ENCODE results near the gene PSMB8.
"Not testable (repeated sequence)": the region's sequence is repeated elsewhere in the genome, so short reads cannot be mapped to it uniquely, and the experiment has no call there.

PSMB8 gene

DNA sequence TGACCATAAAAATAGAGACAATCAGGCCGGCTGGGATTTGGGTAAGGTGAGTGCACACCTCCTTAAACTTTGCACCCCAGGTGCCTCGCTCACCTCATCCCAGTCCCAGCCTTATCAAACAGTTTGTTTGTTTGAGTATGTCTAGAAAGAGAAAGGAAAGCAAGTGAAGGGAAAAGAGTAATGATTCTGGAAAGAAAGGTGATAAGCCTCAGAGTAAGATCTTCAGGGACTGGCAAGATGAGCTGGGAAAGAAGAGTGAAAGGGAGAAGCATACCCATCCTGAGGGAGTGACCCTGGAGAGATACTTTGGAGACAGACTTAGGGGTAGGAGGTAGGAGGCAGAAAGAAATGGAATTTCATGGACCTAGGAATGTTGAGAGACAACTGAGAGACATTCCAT is 7.0 kb downstream of the PSMB8 start:
- no peak for DNase-seq

GRCh38 chr6:32835167-32835893 is 8.5 kb downstream of the PSMB8 start:
- DNase-seq = no peak

- DNase-seq = no peak
Observed at GRCh38 chr6:32833664-32834063, 10.2 kb downstream of the PSMB8 start.

DNA sequence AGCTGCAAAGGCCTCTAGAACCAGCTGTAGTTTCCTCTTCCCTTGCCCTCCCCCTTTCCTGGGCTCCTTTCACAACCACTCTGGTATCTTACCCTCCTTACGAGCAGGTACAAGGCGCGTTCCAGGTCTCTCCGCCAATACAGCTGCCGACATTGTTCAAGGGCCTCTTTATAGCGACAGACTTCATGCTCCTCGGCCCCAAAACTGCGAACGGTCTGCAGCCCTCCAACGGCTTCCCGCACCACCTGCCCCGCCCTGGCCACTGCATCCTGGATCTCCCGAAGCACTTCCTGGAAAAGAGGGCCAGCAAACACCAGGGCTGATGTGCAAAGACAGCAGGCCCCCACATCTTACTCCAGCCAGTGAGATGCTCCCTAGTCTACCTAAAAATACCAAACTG is 11.3 kb downstream of the PSMB8 start:
- no peak for DNase-seq

DNA sequence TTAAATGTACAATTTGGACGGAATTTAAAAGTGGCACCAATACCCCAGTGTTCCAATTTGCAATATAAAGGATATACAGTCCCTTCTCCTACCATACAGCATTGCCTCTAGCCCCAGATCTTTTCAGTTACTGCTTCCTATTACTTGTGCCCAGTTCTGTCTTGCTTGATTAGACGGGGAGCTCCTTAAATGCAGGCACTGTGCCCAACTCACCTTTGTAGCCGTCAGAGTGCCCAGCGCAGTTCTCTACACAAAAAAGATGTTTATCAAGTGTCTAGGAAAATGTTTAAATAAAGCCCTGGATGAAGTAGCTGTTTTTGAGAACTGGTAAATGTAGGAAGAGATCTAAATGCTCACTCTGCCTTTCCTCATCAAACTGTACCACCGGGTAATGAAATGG is 12.9 kb downstream of the PSMB8 start:
- DNase-seq = peak; percentile 91

GRCh38 chr6:32830017-32830416 is 13.8 kb downstream of the PSMB8 start:
- DNase-seq = no peak

- no peak for DNase-seq
Observed at GRCh38 chr6:32829495-32829894, 14.4 kb downstream of the PSMB8 start.

GRCh38 chr6:32827025-32827424 is 16.8 kb downstream of the PSMB8 start:
- DNase-seq = no peak

DNA sequence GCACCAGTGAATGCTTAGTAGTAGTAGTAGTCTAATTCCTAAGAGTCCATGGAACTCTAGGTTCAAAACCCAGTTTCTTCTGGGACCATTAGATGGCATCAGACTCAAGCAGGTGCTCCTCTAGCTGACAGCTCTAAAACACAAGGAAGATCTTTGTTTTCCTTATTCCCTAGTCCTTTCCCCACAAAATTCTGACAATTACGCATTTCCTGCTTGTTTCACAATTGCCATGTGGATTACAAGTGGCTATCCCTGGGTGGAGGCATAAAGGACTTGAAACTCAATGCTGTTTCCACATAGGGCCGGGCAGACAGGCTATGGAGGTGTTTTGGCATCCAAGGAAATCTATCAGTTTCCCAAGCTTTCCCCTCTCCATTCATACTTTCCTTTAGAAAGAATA is 17.9 kb downstream of the PSMB8 start:
- DNase-seq = peak; percentile 6

DNA sequence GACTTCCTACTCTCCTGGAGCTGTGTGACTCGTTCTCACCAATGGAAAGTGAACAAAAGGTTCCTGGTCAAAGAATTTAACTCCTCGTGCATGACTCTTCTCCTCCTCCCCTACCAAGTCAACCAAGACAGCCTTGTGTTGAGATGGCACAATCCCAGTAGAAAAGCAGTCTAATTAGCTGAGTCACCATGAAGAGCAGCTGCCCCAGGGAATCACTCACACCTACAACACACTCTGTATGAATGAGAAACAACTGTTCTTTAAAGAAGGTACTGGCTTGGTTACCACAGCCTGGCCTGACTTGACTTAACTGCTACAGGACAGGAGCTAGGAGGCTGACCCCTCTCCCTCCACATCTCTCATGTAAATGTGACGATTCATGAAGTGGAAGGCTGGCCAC is 24.1 kb downstream of the PSMB8 start:
- no peak for DNase-seq

DNA sequence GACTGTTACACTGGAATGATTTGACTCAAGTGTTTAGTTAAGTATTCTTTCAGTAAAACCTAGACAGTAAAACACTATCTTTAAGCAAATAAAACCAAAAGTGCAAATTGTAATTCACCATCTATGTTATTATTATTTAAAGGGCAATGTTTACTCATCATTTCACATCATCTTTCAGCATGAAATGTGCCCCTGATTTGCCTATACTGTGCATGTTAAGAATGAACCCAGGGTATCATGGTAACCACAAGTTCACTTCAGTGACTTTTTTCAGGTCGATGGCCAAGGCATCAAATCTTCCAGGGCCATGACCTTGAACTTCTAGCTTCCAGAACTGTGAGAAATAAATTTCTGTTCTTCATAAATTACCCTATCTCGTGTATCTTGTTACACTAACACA is 25.0 kb downstream of the PSMB8 start:
- DNase-seq = no peak

- no peak for DNase-seq
Observed at GRCh38 chr6:32816746-32817204, 27.1 kb downstream of the PSMB8 start, which contains the start of gene HLA-DOB. TSS of gene HLA-DOB (minus strand) at chr6:32817002. CDS start at chr6:32816951, 51 bp downstream.

DNA sequence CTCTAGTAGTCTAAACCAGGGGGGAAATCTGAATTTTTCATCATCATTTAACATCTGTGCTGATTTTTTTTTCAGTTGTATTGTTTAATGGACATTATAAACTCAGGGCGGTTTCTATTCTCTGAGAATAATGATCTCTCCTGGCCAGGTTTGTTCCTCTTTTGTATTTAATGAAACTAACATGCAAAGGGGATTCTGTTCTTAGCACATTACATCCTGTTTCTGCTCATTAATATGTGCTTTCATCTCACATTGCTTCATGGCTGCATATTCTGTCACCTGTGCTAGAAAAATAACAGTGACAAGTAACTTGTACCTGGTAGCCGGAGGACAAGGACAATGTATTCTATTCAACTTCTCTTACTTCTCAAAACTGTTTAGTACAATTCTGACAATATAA is 27.9 kb downstream of the PSMB8 start:
- DNase-seq = no peak

GRCh38 chr6:32815115-32815514 is 28.7 kb downstream of the PSMB8 start:
- no peak for DNase-seq

DNA sequence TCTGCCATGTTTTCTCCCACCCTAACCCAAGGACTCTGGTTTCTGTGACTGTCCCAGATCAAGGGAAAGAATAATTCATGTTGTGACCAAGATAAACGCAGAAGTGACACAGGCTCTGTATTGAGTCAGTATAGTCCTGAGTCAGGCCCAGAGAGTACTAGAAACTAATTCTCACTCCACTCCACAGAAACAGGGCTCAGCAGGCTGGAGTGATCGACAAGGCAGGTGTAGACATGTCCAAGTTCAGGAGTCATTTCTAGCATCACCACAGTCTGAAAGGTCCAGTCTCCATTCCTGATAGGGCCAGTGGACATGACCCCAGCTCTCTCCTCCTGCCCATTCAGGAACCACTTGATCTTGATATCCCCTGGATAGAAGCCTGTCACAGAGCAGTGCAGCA is 29.7 kb downstream of the PSMB8 start:
- DNase-seq = no peak

DNA sequence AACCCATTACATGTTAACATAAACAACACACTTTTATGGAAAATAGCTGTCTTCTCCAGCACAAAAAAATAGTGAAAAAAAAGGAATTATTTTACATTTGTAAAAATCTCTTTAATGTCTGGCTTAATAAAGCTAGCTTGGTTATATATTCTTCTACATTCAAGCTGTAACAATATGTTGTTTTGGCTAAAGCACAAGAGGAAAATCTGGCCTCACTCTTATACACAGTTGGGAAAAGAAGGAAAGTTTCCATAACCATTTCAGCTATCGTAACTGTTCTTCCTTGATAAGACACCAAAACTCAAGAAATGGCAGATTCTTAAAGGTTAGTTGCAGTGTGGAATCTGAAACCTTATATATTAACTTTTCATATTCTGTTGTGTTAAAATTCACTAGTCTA is 34.7 kb downstream of the PSMB8 start:
- DNase-seq = no peak

- no peak for DNase-seq
Observed at GRCh38 chr6:32807020-32807580, 36.7 kb downstream of the PSMB8 start.

DNA sequence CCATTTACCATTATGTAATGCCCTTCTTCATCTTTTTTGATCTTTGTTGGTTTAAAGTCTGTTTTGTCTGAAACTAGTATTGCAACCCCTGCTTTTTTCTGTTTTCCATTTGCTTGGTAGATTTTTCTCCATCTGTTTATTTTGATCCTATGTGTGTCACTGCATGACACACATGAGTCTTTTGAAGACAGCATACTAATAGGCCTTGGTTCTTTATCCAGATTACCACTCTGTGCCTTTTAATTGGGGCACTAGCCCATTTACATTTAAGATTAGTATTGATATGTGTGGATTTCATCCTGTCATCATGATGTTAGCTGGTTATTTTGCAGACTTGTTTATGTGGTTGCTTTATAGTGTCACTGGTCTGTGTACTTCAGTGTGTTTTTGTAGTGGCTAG is 38.4 kb downstream of the PSMB8 start:
- DNase-seq = not testable (repeated sequence)

DNA sequence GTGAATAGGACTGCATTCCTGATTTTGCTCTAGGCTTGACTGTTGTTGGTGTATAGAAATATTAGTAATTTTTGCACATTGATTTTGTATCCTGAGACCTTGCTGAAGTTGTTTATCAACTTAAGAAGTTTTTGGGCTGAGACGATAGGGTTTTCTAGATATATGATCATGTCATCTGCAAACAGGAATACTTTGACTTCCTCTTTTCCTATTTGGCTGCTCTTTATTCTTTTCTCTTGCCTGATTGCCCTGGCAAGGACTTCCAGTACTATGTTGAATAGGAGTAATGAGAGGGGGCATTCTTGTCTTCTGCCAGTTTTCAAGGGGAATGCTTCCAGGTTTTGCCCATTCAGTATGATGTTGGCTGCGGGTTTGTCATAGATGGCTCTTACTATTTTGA is 40.4 kb downstream of the PSMB8 start:
- no peak for DNase-seq

DNA sequence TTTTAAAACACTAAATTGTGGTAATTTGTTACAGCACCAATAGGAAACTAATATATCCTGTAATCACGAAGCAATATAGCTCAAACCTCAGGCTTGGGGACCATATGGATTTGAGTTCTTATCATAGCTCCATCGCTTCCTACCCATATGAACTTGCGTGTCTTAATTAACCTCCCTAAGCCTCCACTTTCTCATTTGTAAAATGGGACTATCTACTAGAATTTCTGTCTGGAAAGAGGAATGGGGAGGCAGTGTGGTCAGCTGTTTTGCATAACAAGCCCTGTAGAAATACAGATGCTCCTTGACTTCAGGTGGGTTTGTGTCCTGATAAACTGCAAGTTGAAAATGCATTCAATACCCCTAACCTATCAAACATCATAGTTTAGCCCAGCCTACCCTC is 44.1 kb downstream of the PSMB8 start:
- DNase-seq = no peak

GRCh38 chr6:32799168-32799567 is 44.7 kb downstream of the PSMB8 start:
- DNase-seq = no peak

DNA sequence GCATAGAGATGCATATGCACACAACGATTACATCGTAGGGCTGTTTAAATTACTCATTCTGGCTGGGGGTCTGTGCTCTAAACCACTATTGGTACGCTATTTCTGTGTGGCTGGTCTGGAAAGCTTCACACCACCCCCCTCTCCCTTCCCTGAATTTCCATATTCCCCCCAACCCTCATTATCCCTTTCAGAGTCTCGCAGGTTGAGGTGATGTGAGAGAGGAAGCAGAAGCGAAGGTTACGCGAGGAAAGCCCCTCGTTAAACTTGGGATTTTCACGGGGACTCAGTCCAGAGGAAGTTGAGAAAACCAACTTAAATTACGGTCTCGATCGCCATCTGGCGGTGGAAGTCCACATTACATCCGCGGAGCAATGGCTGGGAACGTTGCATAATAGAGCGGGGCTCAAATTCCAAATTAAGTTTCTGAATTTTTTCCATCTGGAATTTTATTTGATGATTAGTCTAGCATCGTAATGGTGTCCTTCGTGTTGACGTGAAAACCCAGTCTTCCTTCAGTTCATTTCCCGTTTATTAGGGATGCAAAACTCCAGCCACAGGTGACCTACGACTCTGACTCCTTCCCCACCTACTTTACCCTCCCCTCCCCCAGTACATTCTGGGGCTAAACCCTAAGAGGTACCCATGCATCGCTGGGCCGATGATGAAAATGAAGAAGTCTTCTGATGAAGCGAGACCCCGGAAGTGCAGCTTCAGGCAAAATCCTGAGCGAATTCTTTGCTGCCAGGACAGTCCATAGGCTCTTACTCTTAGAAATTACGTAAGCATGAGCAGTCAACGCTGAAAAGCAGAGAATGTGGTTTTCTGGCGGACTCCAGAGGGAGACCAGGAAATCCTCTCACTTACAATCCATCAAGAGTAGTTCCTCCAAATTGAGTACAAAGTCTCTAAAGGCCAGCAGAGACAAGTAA is 46.7 kb downstream of the PSMB8 start:
- peak; percentile 36 for DNase-seq

DNA sequence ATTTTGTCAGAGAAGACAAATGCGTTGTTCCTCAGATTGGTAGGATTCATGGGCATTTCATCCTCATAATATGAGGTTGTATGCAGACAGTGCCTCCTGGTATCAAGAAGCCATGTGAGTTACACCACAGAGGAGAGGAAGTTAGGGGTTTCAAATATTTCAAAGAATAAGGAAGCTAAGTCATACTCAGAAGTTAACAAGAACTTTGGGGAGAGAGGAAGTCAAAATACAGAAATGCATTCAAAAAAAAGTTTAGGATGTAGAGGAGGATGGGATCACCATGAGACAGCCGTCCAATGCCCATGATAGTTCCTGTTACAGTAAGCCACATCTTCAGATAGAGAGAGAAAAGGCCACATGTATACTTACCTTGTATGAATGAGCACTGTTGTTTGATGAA is 49.3 kb downstream of the PSMB8 start:
- DNase-seq = no peak
